NCI-H2107 (cell line): Measurements from ENCODE around the gene TCAIM.

ENCODE experiments used
- DNase-seq: peaks from one replicate; lab custom pipeline; 2025; lab: John Stamatoyannopoulos, UW

The TCAIM gene, protein sequence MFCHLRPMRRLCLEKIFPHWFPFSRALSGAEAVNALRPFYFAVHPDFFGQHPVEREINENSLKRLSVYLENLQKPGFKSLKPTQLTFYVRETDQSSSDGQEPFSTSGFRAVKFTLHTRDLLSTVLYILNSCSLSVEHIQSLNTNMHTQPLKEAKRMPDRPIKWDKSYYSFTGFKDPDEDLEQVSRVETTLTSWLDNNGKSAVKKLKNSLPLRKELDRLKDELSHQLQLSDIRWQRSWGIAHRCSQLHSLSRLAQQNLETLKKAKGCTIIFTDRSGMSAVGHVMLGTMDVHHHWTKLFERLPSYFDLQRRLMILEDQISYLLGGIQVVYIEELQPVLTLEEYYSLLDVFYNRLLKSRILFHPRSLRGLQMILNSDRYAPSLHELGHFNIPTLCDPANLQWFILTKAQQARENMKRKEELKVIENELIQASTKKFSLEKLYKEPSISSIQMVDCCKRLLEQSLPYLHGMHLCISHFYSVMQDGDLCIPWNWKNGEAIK

DNA sequence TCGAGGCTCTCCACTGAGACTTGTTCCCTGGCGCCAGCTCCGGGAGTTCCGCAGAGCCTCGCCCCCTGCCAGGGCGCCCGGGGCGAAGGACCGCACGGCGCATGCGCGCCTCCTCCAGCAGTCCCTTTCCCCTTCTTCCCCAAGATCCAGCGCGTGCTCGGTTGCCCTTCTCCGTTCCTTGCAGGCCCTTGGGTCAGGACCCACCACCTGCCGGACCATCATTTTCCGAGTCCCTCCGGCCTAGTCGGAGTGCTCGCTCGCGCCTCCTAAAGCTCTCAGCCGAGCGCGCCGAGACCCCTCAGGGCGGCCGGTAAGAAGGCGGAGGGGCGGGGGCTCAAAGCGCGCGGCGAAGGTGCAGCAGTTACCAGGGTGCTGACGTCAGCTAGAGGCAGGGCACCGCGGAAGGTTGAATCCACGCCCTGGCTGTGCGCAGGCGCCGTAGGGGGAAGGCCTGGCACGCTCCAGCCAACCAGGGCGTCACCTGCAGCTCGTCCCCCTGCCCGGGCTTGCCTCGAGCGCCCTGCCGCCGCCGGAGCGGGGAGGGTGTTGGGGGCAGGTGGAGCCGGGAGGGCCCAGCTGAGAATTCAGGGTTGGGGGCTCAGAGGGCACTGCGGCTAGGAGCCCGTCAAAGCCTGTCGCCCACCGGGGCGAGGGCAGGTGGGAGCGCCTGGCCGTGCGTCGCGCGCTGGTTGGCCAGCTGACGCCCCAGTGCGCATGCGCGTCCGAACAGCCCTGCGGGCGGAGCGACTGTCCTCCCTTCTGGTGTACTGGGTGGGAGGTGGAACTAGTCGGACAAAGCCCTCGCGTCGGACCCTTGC is at the start of gene TCAIM:
TSS of gene TCAIM (plus strand) at position 757 of the 818 bp plus-strand sequence. CDS start 16,017 bp downstream, outside the sequence.
- peak; percentile 84 for DNase-seq

GRCh38 chr3:44289882-44290462 is 48.6 kb upstream of the TCAIM start:
- DNase-seq: no peak

DNA sequence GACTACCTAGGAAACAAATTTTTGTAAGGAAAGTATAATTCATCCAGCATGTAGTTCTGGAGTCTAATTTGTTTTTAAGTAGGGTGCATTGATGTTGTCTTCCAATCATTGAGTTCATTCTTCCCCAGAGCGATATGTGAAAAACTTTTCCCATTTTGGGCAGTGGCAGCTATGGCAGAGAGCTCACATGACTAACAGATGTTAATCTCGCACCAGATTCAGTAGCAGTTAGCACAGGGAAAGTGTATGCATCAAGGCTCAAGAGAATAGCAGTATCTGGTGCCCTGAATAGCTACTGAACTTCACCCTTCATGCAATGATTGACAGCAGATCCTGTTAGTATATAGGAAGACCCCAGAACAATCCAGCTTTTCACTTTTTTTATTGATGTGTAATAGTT is 46.3 kb upstream of the TCAIM start:
- DNase-seq: no peak

DNA sequence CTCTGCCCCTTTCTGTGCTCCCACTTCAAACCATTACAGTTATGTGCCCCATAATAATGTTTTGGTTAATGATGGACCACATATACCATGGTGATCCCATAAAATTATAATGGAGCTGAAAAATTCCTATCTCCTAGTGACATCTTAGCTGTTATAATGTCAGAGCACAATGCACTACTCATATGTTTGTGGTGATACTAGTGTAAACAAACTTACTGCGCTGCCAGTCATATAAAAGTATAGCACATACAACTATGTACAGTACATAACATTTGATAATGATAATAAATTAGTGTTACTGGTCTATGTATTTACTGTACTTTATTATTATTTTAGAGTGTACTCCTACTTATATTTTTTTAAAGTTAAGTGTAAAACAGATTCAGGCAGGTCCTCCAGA is 45.6 kb upstream of the TCAIM start:
- DNase-seq: no peak

GRCh38 chr3:44297255-44297654 is 41.3 kb upstream of the TCAIM start:
- DNase-seq: no peak

- no peak for DNase-seq
Measured at GRCh38 chr3:44301746-44302145, 36.8 kb upstream of the TCAIM start.

GRCh38 chr3:44309500-44309899 is 29.1 kb upstream of the TCAIM start:
- DNase-seq: no peak

GRCh38 chr3:44318891-44319311 is 19.7 kb upstream of the TCAIM start:
- DNase-seq: no peak

GRCh38 chr3:44321335-44321734 is 17.2 kb upstream of the TCAIM start:
- DNase-seq: no peak

DNA sequence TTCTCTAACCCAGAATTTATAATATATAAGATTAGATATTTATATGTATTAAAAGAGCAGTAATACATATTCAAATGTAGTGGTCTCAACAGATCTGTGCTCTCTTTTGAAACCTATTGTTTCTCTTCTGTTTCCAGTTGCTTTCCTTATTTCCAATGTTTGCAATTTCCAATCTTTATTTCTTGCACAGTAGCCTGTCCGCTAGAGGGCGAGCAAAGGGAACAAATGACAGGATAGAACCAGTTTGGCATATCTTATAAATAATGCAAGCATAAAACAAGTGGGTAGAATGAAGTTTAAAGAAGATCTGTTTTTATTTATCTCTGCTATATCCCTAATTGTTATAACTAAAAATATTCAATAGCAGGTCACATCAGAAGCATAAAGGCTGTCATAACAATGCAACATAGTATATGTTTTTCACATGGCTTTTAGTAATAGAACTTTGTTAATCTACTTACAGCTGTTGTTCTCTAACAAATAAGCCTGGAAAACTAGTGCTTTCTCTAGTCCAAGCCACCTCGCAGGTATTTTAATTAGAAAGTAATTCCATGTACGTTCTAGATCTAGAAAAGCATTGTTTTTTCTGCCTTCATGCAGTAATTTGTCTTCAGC is 15.1 kb upstream of the TCAIM start:
- peak; percentile 25 for DNase-seq

DNA sequence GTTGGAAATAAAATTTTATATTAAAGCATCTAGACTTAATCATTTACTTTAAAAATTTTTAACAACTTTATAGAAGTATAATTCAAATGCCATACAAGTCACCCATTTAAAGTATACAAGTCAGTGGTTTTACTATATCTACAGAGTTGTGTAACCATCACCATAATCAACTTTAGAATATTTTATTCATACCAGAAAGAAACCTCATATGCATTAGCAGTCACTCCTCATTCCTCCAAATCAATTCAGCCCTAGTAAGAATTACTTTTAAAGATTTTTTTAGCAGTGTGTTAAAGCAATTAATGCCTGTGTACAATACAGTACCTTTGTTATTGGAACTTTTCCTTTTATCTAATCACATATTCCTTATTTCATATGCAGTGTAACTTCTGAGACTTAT is 14.0 kb upstream of the TCAIM start:
- DNase-seq: no peak

DNA sequence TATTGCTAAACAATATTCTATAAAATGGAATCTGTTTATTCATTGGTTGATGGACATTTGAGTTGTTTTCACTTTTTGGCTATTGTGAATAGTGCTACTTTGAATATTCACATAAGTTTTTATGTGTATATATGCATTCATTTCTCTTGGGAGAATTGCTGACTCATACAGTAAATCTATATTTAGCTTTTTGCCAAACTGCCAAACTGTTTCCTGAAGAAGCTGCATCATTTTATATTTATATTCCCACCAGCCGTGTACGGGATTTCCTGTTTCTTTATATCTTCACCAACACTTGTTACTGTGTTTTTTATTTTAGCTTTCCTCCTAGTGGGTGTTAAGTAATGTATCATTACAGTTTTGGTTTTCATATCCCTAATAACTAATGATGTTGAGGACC is 12.5 kb upstream of the TCAIM start:
- no peak for DNase-seq

- no peak for DNase-seq
Measured at GRCh38 chr3:44326515-44326914, 12.1 kb upstream of the TCAIM start.

GRCh38 chr3:44329946-44330345 is 8.6 kb upstream of the TCAIM start:
- DNase-seq: no peak

DNA sequence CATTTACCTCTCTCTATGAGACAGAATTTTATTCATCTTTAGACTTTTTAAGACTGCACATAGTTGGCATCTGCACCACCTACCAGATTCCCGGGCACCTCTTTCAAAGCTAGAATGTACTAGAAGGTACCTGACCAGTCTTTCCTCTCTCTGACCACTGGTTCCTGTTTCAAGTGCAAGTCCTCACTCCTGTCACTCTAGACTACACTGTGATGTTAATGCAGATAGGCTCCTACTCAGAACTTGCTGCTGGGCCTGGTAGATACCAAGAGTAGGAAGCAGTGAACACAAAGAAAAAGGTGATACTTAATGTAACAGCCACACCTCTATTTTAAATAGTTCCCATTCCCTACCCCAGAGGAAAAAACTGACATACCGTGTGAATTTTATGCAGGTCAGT is 8.1 kb upstream of the TCAIM start:
- DNase-seq: no peak

- no peak for DNase-seq
Measured at GRCh38 chr3:44334326-44334725, 4.2 kb upstream of the TCAIM start.

DNA sequence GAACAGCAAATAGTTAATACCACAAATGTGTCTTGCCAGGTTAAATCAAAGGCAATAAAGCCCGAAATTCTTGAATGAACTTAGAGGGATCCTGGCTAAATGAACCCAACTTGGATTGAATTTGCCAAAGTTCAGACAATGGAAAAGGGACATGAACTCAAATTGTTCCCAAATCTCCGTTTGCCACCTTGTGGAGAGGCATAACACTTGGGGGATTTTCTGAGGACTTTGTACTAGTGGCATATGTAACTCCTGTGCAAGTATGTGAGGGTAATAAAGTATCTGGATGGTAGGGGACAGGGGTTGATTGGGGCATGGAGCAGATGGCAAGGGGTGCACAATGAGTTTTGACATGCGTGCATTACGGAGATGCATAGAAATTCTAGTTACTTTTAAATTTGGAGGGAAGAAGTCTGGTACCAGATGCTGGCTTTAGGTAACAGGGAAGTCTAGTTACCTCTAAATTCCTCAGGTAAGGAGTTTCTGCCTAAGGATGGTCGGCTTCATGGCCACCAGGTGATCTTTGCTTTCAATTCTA is 1.2 kb upstream of the TCAIM start:
- no peak for DNase-seq

- no peak for DNase-seq
Measured at GRCh38 chr3:44338828-44339127, 212 bp downstream of the TCAIM start.

DNA sequence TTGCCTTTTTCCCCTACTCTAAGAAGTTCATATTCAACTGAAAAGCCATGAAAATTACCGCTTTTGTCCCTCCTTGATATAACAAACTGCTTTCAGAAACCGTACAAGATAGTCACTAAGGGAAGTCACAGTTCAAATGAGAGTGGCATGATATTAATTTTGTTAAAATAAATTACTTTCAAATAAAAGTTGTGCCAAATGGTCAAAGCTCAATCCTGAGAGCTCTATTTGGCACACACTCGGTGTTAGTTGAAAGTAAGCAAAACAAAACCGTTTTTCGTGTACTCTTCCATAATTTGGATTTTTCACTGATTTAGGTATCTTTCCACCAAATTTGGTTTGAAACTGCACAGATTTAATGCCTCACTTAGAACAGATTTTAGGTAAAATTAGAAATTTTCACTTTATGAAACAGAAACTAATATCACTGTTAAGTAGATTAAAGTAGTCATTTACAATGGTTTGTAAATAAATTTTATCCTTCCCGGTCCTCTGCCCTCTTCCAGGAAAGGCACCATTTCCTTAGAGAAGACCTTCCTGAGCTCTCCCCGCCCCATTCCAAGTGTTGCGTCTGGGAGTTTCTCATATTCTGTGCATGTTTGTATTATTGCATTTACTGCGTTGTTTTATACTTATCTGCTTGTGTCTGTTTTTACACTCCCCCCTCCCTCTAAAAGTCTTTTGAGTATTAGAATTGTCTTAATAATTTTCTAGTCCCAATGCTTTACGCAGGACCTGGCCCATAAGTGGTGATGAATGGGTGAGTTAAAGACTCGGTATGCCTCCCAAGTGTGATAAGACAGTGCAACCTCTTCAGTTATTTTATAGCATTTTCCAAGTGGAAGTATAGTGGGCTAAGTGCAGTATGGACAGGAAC is 853 bp downstream of the TCAIM start:
- no peak for DNase-seq

DNA sequence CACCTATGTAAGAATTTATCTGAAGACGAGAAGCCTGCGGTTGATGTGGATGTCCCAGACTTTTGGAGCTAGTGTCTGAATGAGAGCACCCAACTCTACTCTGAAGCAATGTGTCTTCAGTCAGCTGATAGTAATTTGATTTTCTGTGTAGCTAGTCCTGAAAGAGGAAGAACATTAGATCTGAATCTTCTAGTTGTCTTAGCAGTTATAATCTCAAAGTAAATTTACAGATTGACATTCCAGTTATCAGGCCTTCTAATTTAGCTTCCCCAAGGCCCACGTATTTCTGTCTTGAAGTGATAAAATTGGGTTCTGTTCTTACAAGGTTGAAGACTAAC is 1.5 kb downstream of the TCAIM start:
- no peak for DNase-seq

- no peak for DNase-seq
Measured at GRCh38 chr3:44342176-44342790, 3.7 kb downstream of the TCAIM start.
